HEK293T (cell line): Measurements from ENCODE around the gene STN1.

Experiments used
- CTCF ChIA-PET: fragments of 350-600 bp; formaldehyde crosslinking; extraction: SDS; loops from one replicate; lab custom pipeline; 2021; ENCODE audit warnings: antibody characterized with exemption, inconsistent platforms; lab: Yijun Ruan, JAX
- POLR2A ChIA-PET: fragments of 350-600 bp; formaldehyde crosslinking; extraction: SDS; loops from one replicate; lab custom pipeline; 2020; ENCODE audit warnings: antibody characterized with exemption, inconsistent platforms; lab: Yijun Ruan, JAX
- DNase-seq: peaks from one replicate; pipeline ENCODE4 v3.0.0; 2012; ENCODE audit warnings: mixed read lengths; ENCODE audit errors: extremely low spot score
- ARNT ChIP-seq: fragments of 450-650 bp; IDR thresholded peaks from 2 replicates; pipeline ENCODE4 v1.6.1; 2017; ENCODE audit warnings: mild to moderate bottlenecking
- BHLHE40 ChIP-seq: fragments of 450-650 bp; IDR thresholded peaks from 2 replicates; pipeline ENCODE4 v1.6.1; 2016; ENCODE audit warnings: mild to moderate bottlenecking, moderate library complexity, borderline replicate concordance
- CTBP1 ChIP-seq: fragments of 450-650 bp; IDR thresholded peaks from 2 replicates; pipeline ENCODE4 v1.6.1; 2016; ENCODE audit warnings: borderline replicate concordance
- ELF4 ChIP-seq: fragments of 450-650 bp; IDR thresholded peaks from 2 replicates; pipeline ENCODE4 v1.6.1; 2017; ENCODE audit warnings: antibody characterized with exemption
- FOXA1 ChIP-seq: fragments of 450-650 bp; IDR thresholded peaks from 2 replicates; pipeline ENCODE4 v1.6.1; 2016; ENCODE audit warnings: mild to moderate bottlenecking
- FOXK2 ChIP-seq: fragments of 450-650 bp; IDR thresholded peaks from 2 replicates; pipeline ENCODE4 v1.6.1; 2016; ENCODE audit warnings: mild to moderate bottlenecking
- FOXM1 ChIP-seq: fragments of 450-650 bp; IDR thresholded peaks from 2 replicates; pipeline ENCODE4 v1.6.1; 2017; ENCODE audit warnings: mild to moderate bottlenecking, borderline replicate concordance
- HDGF ChIP-seq: fragments of 450-650 bp; IDR thresholded peaks from 2 replicates; pipeline ENCODE4 v1.6.1; 2017; ENCODE audit warnings: antibody characterized with exemption, borderline replicate concordance
- L3MBTL2 ChIP-seq: fragments of 450-650 bp; conservative IDR thresholded peaks from 2 replicates; pipeline ENCODE4 v1.6.1; 2016; ENCODE audit warnings: mild to moderate bottlenecking
- LEF1 ChIP-seq: fragments of 450-650 bp; IDR thresholded peaks from 2 replicates; pipeline ENCODE4 v1.6.1; 2017; ENCODE audit warnings: mild to moderate bottlenecking, borderline replicate concordance
- NFRKB ChIP-seq: fragments of 450-650 bp; IDR thresholded peaks from 2 replicates; pipeline ENCODE4 v1.6.1; 2016; ENCODE audit warnings: mild to moderate bottlenecking, moderate library complexity
- PKNOX1 ChIP-seq: fragments of 450-650 bp; IDR thresholded peaks from 2 replicates; pipeline ENCODE4 v1.6.1; 2016
- SP1 ChIP-seq: fragments of 450-650 bp; IDR thresholded peaks from 2 replicates; pipeline ENCODE4 v1.6.1; 2017
- SUZ12 ChIP-seq: fragments of 450-650 bp; IDR thresholded peaks from 2 replicates; pipeline ENCODE4 v1.6.1; 2016; ENCODE audit warnings: mild to moderate bottlenecking
- TARDBP ChIP-seq: fragments of 450-650 bp; IDR thresholded peaks from 2 replicates; pipeline ENCODE4 v1.6.1; 2016
- ZNF384 ChIP-seq: fragments of 450-650 bp; IDR thresholded peaks from 2 replicates; pipeline ENCODE4 v1.6.1; 2016

STN1 gene

GRCh38 chr10:103930881-103931280 is 12.9 kb upstream of the STN1 start:
- TF ChIP-seq FOXM1: no peak
- no peak for TF ChIP-seq SP1
- TF ChIP-seq BHLHE40: no peak
- TF ChIP-seq SUZ12: no peak
- no peak for TF ChIP-seq ARNT
- no peak for TF ChIP-seq HDGF
- no peak for TF ChIP-seq ELF4
- TF ChIP-seq FOXK2: no peak
- no peak for TF ChIP-seq LEF1
- no peak for TF ChIP-seq ZNF384
- ChIA-PET CTCF (no interaction called here), POLR2A (interaction anchor here (1.3 kb wide), 1 partner anchor 191 kb away, joined by 5 read pairs; the partner anchor contains the start of gene SFR1)
- DNase-seq: no peak

GRCh38 chr10:103930449-103930848 is 12.5 kb upstream of the STN1 start:
- no peak for DNase-seq
- TF ChIP-seq ZNF384 (no peak), ARNT (no peak), HDGF (no peak), ELF4 (no peak), L3MBTL2 (no peak), NFRKB (no peak)
- POLR2A ChIA-PET: no interaction called here
- CTCF ChIA-PET: no interaction called here

GRCh38 chr10:103929381-103929921 is 11.5 kb upstream of the STN1 start:
- DNase-seq: no peak
- TF ChIP-seq NFRKB (no peak), L3MBTL2 (no peak), FOXM1 (no peak), PKNOX1 (no peak), FOXK2 (no peak), FOXA1 (no peak), ARNT (no peak), LEF1 (no peak), BHLHE40 (no peak), SUZ12 (no peak), ZNF384 (no peak)

GRCh38 chr10:103928784-103929183 is 10.8 kb upstream of the STN1 start:
- ChIA-PET CTCF (interaction anchor here (0.6 kb wide), 1 partner anchor 29 kb away, joined by 3 read pairs; no protein-coding TSS in a partner anchor), POLR2A (interaction anchor here (1.2 kb wide), 1 partner anchor 11 kb away, joined by 4 read pairs; the partner anchor contains the start of gene STN1)
- no peak for DNase-seq
- TF ChIP-seq CTBP1: no peak

More at GRCh38 chr10:103929381-103929921, 11.5 kb upstream of the STN1 start:
- ChIA-PET CTCF (interaction anchor here (0.6 kb wide), 1 partner anchor 30 kb away, joined by 3 read pairs; no protein-coding TSS in a partner anchor), POLR2A (interaction anchor here (1.2 kb wide), 1 partner anchor 12 kb away, joined by 4 read pairs; the partner anchor contains the start of gene STN1)

GRCh38 chr10:103926722-103927319 is 8.8 kb upstream of the STN1 start:
- no peak for TF ChIP-seq LEF1
- peak; percentile 55 for TF ChIP-seq PKNOX1
- POLR2A ChIA-PET: no interaction called here
- no peak for DNase-seq
- CTCF ChIA-PET: no interaction called here

GRCh38 chr10:103925591-103925990 is 7.6 kb upstream of the STN1 start:
- no peak for DNase-seq
- no peak for TF ChIP-seq HDGF
- TF ChIP-seq FOXK2: no peak
- TF ChIP-seq TARDBP: no peak
- TF ChIP-seq ARNT: no peak
- CTCF ChIA-PET: no interaction called here
- POLR2A ChIA-PET: no interaction called here

- ChIA-PET CTCF (no interaction called here), POLR2A (no interaction called here)
- DNase-seq: no peak
- TF ChIP-seq PKNOX1: no peak
- no peak for TF ChIP-seq FOXM1
- no peak for TF ChIP-seq SUZ12
- TF ChIP-seq LEF1: no peak
- no peak for TF ChIP-seq FOXK2
- no peak for TF ChIP-seq BHLHE40
- no peak for TF ChIP-seq TARDBP
- no peak for TF ChIP-seq L3MBTL2
- TF ChIP-seq ELF4: no peak
These were observed 5.5 kb upstream of the STN1 start for GRCh38 chr10:103923502-103923901.
